Left lobe of liver (tissue), 2 donors: ENCODE measurements around the gene TMEM163. TPM values are rescaled to one million over a fixed set of nuclear protein-coding genes. Genes with fewer than 3 reads are reported as not detected.
"Not testable (repeated sequence)": the region's sequence is repeated elsewhere in the genome, so short reads cannot be mapped to it uniquely, and the experiment has no call there.

Experiments used
- ATAC-seq: fragments of 200-7000 bp; cut with Tn5 transposase; one replicate; pipeline ENCODE4 v1.9.1; 2020; ENCODE audit warnings: mild to moderate bottlenecking, moderate library complexity
- DNase-seq: peaks from one replicate; pipeline ENCODE4 v3.0.0-alpha.2; 2020; ENCODE audit warnings: low spot score
- total RNA-seq: library from RNA; stranded (reverse); gene quantifications from one replicate; pipeline ENCODE4 v1.2.1, GENCODE V29; 2021
- donor health status: DM: no; HTN: no; CAD: no; lungs with moderate emphysema.
- donor health status: DM: no; HTN: yes; CAD: no.

The TMEM163 gene
- total RNA-seq, 1 donor from 2014 or later = 0.10 TPM

GRCh38 chr2:134540990-134541389 lies 177.8 kb downstream of the TMEM163 start:
- DNase-seq = no peak
- no peak for ATAC-seq

DNA sequence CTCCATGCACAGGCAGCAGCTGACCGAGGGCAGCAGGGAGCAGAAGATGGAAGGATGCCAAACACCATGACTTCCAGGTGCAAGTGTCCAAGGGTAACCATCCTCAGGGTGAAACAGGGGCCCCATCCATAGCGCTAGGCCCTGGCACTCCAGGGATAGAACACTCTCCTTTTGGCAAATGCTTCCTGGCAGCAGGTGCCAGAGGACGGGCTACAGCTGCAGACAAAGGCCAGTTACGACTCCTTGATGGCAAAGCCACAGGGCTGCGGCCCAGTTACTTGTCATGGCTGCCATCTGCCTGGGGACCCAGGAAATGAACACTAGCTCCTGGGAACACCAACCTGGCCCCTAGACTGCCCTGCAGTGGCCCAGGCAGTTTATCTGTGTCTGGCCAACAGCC lies 178.8 kb downstream of the TMEM163 start:
- no peak for DNase-seq
- no peak for ATAC-seq

DNA sequence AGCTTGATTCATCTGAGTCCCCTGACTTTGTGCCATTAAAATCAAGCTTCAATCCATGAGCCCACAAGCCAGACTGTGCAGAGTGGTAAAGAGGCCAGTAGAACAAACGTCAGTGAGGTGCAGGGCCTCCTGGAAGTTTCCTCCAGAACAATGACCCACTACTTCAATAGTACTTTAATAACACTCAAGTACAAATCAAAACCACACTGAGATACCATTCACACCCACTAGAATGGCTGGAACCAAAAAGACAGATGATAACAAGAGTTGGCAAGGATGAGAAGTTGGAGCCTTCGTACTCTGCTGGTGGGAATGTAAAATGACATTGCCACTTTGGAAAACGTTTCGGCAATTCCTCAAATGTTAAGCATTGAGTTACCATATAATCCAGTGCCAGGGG lies 181.1 kb downstream of the TMEM163 start:
- no peak for DNase-seq

GRCh38 chr2:134537121-134537520 lies 181.7 kb downstream of the TMEM163 start:
- no peak for ATAC-seq

More for the DNA sequence above, 181.1 kb downstream of the TMEM163 start:
- ATAC-seq = no peak

GRCh38 chr2:134536296-134536695 lies 182.5 kb downstream of the TMEM163 start:
- ATAC-seq (no peak), DNase-seq (no peak)

More at GRCh38 chr2:134537121-134537520, 181.7 kb downstream of the TMEM163 start:
- no peak for DNase-seq

DNA sequence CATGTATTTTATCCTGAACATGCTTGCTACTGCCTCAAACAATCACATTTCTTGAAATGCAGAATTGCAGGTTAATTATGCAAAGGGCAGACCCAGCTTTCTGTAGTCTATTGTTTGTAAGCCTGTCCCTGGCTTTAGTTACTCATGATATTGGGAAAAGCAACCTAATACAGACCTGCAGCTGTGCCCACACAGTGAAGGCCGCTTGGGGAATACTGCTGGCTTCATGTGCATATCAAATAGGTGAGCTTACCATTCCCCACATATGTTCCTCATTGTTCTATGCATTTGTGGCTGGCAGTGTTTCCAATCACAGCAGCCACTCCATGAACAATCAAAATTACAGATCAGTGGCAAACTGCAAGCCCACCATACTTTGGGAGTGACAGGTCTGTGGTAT lies 186.3 kb downstream of the TMEM163 start:
- ATAC-seq = no peak

GRCh38 chr2:134527381-134527780 lies 191.4 kb downstream of the TMEM163 start:
- DNase-seq (no peak), ATAC-seq (no peak)

More for the DNA sequence above, 186.3 kb downstream of the TMEM163 start:
- no peak for DNase-seq

GRCh38 chr2:134522496-134523455 lies 196.0 kb downstream of the TMEM163 start:
- DNase-seq (no peak), ATAC-seq (no peak)

DNA sequence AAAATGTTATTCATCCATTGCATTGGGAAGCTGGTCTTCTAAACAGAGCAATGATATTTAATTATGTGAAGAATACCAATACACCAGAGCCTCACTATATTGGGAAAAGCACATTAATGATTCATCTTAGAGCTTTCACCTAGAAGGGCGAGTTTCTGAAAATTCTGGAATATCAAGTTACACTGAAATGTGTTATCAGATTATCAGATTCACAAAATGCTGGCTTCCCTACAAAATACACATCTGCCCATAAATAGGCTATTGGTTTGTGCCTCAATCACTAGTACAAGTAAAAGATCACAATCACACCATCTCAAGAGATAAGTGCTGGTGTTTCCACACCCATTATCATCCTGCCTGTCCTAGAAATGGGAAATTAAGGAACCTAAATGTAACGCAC lies 200.7 kb downstream of the TMEM163 start:
- ATAC-seq = no peak

GRCh38 chr2:134515137-134515536 lies 203.7 kb downstream of the TMEM163 start:
- ATAC-seq = no peak

More for the DNA sequence above, 200.7 kb downstream of the TMEM163 start:
- DNase-seq = no peak

DNA sequence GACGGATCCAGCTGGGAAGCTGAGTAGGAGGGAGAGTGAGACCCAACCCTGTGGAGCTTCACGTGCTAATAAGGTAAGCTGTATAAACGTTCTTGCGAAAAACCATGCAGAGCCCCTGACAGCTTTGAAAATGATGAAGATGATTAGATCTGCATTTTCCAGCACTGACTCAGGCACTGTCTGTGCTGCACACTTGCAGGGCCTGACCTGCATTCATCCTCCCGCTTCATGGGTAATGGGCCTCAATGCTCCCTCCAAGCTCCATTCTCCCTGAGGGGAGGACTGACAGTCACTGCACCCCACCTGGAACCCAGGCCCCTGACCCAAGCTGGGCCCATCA lies 205.4 kb downstream of the TMEM163 start:
- DNase-seq = no peak
- no peak for ATAC-seq

More at GRCh38 chr2:134515137-134515536, 203.7 kb downstream of the TMEM163 start:
- no peak for DNase-seq

- no peak for DNase-seq
- no peak for ATAC-seq
Observed at GRCh38 chr2:134512734-134513464, 205.9 kb downstream of the TMEM163 start.

DNA sequence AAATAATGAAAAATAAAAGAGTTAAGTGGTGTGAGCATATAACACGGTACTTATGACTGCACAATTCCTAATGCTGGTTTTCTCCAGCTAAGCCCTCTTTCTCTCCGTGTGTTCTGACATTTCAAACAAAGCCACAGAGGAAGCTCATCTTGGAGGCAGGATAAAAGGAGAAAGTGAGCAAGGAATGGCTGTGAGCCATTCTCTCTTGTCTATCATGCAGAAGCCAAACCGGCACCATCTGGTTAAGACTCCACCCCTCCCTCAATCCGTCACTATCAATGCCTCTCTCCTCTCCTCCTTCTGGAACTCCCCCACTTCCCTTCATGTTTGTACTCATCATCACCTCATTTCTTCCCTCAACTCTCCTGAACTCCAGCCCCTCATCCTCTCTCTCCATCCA lies 210.4 kb downstream of the TMEM163 start:
- no peak for ATAC-seq
- no peak for DNase-seq

GRCh38 chr2:134507697-134508096 lies 211.1 kb downstream of the TMEM163 start:
- no peak for DNase-seq

GRCh38 chr2:134507159-134507558 lies 211.6 kb downstream of the TMEM163 start:
- not testable (repeated sequence) for DNase-seq

More at GRCh38 chr2:134507697-134508096, 211.1 kb downstream of the TMEM163 start:
- ATAC-seq = no peak

GRCh38 chr2:134505446-134505845 lies 213.4 kb downstream of the TMEM163 start:
- ATAC-seq (no peak), DNase-seq (no peak)

More at GRCh38 chr2:134507159-134507558, 211.6 kb downstream of the TMEM163 start:
- not testable (repeated sequence) for ATAC-seq

GRCh38 chr2:134504586-134505336 lies 214.0 kb downstream of the TMEM163 start:
- ATAC-seq = no peak
- DNase-seq = no peak

DNA sequence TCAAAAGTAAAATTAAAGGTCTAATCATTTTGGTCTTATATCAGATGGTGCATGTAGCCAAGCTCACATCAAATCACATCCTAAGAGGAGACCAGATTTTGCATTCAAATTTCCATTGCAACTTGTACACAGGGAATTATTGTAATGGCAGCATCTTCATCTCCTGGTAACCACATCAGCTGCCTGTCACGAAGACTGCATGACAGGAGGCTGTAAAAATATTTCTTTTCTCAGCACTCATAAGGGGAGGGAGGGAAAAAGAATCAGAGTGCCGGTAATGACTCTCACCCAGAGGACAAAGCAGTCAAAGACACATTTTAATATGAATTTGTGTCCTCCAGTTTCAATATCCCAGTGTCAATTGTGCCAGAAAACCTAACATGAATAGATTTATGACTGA lies 216.7 kb downstream of the TMEM163 start:
- DNase-seq (no peak), ATAC-seq (no peak)

DNA sequence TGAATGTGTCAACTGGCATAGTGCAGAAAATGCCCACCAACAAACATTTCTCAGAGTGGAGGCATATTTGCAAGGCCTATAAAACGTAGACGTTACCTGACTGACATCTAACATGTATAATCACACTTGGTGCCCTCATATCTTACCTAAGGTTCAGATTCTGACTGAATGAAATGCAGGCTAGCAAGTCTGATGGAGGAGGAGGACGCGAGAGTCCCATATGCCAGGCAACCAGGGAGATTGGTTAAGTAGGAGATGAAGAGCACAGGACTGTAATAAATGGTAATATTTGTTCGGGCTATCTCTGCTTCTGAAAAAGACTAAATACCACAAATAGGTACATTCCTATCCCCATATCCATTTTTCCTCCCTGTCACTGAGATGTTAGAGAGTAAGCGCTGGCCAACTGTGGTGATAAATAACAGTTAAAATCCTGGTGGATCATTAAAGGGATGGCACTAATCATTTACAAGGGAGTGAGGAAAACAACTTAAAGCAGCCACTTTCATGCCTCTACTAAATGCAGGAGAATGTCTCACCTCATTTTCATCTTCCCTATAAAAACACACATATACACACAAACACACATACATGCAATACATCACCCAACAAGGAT lies 217.2 kb downstream of the TMEM163 start:
- ATAC-seq = no peak

GRCh38 chr2:134500211-134500935 lies 218.4 kb downstream of the TMEM163 start:
- ATAC-seq (no peak), DNase-seq (no peak)

More for the DNA sequence above, 217.2 kb downstream of the TMEM163 start:
- no peak for DNase-seq
